ENCODE data around the gene FAM240A.

DNA sequence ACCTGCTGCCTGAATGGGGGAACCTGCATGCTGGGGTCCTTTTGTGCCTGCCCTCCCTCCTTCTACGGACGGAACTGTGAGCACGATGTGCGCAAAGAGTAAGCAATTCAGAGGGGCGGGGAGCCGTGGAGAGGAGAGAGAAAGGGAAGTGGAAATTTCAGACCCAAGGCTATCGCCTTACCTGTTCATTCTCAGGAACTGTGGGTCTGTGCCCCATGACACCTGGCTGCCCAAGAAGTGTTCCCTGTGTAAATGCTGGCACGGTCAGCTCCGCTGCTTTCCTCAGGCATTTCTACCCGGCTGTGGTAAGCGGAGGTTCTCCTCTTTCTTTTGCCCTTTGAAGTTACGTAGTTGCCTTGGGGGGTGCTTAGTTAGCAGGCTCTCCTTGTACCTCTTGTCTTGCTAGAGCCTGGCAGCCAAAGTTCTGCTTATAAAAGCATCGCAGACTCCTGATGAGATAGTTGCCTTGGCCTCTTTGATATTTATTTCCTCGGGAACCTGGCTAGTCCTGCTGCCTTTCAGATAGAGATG lies 32.5 kb upstream of the FAM240A start:
- TF ChIP-seq, protein P1, sequence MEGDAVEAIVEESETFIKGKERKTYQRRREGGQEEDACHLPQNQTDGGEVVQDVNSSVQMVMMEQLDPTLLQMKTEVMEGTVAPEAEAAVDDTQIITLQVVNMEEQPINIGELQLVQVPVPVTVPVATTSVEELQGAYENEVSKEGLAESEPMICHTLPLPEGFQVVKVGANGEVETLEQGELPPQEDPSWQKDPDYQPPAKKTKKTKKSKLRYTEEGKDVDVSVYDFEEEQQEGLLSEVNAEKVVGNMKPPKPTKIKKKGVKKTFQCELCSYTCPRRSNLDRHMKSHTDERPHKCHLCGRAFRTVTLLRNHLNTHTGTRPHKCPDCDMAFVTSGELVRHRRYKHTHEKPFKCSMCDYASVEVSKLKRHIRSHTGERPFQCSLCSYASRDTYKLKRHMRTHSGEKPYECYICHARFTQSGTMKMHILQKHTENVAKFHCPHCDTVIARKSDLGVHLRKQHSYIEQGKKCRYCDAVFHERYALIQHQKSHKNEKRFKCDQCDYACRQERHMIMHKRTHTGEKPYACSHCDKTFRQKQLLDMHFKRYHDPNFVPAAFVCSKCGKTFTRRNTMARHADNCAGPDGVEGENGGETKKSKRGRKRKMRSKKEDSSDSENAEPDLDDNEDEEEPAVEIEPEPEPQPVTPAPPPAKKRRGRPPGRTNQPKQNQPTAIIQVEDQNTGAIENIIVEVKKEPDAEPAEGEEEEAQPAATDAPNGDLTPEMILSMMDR (IDR thresholded peaks at IDR 0.05) = no peak
- TF ChIP-seq POLR2AphosphoS5 (IDR thresholded peaks at IDR 0.05) (no peak), POLR2A (IDR thresholded peaks at IDR 0.05) (no peak)

Data from prostate gland (tissue), 2 donors.